LNCAP (cell line): ENCODE data around the gene KLF11.

Source experiments
- TF ChIP-seq, protein P1 (sequence below): fragments of 450-650 bp; IDR thresholded peaks from 2 replicates; pipeline ENCODE4 v1.5.1; 2017; ENCODE audit warnings: mild to moderate bottlenecking

KLF11 gene

DNA sequence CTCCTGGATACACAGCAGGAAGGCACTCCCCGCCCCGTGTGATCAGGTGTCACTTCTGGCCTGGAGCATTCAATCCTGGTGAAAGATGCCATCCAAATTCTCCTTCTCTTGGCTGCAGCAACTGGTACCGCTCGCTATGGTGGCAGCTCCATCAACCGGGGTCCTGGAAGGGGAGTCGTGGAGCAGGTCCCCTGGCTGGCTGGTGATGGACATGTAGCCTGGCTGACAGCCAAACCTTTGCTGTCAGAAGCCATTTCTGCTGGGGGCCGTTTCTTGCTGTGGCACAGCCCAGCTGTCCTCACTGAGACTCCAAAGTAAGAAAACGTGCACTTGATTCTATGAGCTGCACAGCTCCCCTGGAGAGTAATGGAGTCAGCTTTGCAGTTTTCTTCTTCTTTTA lies 44.0 kb downstream of the KLF11 start:
- TF ChIP-seq, protein P1, sequence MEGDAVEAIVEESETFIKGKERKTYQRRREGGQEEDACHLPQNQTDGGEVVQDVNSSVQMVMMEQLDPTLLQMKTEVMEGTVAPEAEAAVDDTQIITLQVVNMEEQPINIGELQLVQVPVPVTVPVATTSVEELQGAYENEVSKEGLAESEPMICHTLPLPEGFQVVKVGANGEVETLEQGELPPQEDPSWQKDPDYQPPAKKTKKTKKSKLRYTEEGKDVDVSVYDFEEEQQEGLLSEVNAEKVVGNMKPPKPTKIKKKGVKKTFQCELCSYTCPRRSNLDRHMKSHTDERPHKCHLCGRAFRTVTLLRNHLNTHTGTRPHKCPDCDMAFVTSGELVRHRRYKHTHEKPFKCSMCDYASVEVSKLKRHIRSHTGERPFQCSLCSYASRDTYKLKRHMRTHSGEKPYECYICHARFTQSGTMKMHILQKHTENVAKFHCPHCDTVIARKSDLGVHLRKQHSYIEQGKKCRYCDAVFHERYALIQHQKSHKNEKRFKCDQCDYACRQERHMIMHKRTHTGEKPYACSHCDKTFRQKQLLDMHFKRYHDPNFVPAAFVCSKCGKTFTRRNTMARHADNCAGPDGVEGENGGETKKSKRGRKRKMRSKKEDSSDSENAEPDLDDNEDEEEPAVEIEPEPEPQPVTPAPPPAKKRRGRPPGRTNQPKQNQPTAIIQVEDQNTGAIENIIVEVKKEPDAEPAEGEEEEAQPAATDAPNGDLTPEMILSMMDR = no peak

DNA sequence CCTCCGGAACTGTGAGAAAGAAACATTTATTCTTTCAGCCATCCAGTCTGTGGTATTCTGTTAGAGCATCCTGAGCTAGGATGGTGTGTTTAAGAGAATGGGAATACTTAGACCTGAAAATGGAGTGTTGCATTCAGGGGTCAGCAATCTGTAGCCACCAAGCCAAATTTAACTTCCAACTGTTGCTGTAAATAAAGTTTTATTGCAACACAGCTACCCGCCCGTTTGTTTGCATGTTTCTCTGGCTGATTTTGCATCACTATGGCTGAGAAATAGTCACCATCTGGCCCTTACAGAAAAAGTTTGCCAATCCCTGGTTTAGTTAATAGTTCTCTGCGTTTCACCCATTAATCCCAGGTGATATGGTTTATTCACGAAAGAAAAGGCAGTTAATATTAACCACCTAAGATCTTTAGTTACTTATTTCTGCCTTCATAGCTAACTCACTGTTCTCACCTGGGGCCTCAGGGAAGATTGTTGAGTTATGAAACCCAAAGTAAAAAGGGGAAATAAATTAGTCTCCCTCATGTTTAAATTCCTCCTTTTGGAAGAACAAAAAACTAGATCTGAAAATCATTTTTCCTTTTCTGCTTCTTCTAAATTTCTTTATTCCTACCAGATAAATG lies 46.3 kb downstream of the KLF11 start:
- TF ChIP-seq, protein P1 = no peak

DNA sequence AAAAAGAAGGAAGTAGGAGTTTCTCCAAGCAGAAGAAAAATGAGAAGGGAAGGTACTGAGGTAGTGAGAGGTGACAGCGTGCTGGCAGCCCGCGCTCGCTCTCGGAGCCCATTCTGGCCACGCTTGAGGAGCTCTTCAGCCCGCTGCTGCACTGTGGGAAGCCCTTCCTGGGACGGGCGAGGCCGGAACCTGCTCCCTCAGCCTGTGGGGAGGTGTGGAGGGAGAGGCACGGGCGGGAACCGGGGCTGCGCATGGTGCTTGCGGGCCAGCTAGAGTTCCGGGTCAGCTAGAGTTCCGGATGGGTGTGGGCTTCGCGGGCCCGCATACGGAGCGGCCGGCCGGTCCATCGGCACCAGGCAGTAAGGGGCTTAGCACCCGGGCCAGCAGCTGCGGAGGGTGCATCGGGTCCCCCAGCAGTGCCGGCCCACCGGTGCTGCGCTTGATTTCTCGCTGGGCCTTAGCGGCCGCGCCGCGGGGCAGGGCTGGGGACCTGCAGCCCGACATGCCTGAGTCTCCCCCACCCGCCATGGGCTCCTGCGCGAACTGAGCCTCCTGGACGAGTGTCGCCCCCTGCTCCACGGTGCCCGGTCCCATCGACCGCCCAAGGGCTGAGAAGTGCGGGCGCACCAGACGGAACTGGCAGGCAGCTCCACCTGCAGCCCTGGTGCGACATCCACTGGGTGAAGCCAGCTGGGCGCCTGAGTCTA lies 48.0 kb downstream of the KLF11 start:
- TF ChIP-seq, protein P1 = no peak

DNA sequence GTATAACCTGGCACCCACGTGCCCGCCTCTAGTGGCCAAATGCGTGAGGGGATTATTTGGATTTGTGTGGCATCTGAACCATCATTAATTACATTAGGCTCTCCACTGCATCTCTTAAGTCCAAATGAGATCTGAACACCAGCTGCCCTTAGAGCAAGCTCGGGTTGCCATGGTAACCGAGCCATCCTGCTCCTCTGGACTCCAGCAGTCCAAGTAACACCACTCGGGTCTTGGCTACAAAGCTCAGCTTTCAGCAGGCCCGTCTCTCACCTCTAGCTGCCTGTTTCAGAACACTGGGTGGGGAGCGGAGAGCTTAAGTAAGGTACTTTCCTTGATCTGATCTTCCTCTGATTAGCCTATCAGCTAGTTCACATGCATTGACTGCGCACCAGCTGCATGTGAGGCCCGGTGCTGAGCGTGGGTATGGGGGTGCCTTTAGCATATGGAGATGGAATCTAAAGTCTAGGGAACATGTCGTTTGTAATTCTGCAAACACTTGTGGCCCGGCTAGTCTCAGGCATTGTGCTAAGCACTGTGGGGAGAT lies 51.0 kb downstream of the KLF11 start:
- TF ChIP-seq, protein P1 = no peak

DNA sequence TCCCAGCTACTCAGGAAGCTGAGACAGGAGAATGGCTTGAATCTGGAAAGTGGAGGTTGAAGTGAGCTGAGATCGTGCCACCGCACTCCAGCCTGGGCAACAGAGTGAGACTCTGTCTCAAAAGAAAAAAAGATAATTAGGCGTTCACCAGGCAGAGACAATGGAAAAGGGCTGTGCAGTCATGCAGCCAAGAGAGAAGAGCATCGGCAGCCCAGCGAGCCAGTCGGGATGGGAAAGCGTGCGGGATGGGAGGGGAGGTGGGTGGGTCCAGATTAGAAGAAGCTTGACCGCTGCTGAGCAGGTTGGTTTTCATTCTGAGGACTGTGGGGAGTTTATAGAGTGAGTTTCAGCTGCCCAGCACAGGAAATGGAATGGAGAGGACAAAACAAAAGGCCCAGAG lies 51.8 kb downstream of the KLF11 start:
- TF ChIP-seq, protein P1 = no peak

DNA sequence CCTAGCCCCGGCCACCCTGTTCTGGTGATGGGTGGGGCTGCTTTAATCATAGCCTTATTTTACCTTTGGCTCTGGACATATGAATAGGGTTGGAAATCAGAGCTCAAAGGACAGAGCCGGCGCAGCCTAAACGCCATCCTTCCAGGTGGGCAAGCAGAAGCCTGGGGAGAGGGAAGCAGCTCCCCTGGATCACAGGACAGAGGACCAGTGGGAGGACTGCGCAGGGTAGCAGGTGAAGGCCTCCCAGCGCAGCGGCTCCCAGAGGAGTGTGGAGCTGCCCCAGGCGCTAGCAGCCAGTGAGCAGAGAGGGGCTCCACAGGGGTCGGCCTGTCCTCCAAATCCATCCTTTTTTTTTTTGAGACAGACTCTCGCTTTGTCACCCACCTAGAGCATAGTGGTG lies 53.3 kb downstream of the KLF11 start:
- TF ChIP-seq, protein P1 = no peak

DNA sequence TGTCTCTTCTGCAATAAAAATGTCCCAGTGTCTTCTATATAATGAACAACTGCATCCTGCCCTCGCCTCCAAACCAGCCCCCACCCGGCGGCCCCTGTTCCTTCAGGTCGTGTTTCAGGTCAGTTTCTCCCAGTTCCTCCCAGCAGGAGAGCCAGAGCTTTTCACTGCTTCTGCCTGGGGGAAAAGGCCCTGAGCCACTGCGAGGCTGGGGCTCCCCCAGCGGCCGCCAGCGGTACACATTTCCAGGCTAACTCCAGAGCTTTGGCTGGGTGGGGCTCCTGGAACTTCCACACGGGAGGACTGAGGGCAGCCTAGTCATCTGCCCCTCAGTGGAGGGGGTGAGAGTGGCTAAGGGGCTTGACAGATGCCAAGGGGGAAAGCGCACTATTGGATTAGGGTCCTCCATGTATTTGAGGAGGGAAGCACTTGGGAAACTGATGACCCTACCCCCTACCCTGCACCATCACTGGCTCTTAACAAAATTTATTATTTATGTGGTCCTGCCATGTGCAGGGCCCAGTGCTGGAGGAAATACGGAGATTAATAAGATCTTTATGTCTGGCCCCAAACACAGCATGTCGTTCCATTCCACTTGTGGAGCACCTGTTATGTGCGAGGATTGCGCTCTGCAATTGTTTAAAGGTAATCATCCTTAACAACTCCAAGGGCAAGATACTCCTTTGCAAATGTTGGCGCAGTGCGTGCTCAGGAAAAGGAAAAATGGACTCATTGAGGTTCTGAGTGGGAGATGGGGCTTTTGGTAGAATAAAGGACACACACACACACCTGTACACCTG lies 54.2 kb downstream of the KLF11 start:
- TF ChIP-seq, protein P1 = peak; percentile 82
